Measurements from ENCODE around the gene TPSB2.

GRCh38 chr16:1225051-1225451, 4.9 kb downstream of the TPSB2 start, which contains the start of gene TPSG1:
- no peak for TF ChIP-seq CTCF (IDR thresholded peaks at IDR 0.05; ENCODE audit: low read length)
- TF ChIP-seq EZH2 (optimal IDR thresholded peaks at IDR 0.05; ENCODE audit: low read depth, low read length), result no peak
- no peak for TF ChIP-seq EZH2phosphoT487 (IDR thresholded peaks at IDR 0.05; ENCODE audit: low read length)
